MM.1S (cell line): ENCODE data around the gene SORBS2.

Source experiments
- EZH2 ChIP-seq: fragments of 300-600 bp; sonication (generic); optimal IDR thresholded peaks from 2 replicates; pipeline ENCODE3; 2017; ENCODE audit warnings: low read depth, mild to moderate bottlenecking, antibody characterized with exemption, low read length, mixed read lengths
- EZH2phosphoT487 ChIP-seq: fragments of 300-600 bp; sonication (generic); IDR thresholded peaks from 2 replicates; pipeline ENCODE4 v1.6.1; 2018; ENCODE audit warnings: antibody characterized with exemption, low read length
- TF ChIP-seq, protein P1 (sequence below): fragments of 300-600 bp; sonication (generic); IDR thresholded peaks from 2 replicates; pipeline ENCODE4 v1.5.1; 2016; ENCODE audit warnings: antibody characterized with exemption, low read length, mixed read lengths

- TF ChIP-seq, protein P1, sequence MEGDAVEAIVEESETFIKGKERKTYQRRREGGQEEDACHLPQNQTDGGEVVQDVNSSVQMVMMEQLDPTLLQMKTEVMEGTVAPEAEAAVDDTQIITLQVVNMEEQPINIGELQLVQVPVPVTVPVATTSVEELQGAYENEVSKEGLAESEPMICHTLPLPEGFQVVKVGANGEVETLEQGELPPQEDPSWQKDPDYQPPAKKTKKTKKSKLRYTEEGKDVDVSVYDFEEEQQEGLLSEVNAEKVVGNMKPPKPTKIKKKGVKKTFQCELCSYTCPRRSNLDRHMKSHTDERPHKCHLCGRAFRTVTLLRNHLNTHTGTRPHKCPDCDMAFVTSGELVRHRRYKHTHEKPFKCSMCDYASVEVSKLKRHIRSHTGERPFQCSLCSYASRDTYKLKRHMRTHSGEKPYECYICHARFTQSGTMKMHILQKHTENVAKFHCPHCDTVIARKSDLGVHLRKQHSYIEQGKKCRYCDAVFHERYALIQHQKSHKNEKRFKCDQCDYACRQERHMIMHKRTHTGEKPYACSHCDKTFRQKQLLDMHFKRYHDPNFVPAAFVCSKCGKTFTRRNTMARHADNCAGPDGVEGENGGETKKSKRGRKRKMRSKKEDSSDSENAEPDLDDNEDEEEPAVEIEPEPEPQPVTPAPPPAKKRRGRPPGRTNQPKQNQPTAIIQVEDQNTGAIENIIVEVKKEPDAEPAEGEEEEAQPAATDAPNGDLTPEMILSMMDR, result no peak
- TF ChIP-seq EZH2phosphoT487 (no peak), EZH2 (no peak)
These were observed 156.9 kb downstream of the SORBS2 start for GRCh38 chr4:185654965-185655554.
